Stimulated activated CD8-positive, alpha-beta memory T cell treated with anti-CD3 and anti-CD28 coated beads, Interleukin-12 subunit alpha, Interleukin-12 subunit beta, amount 100 ng/mL, for 1 hour (primary cell): ENCODE results near the gene DHRS13.
"Not testable (repeated sequence)": the region's sequence is repeated elsewhere in the genome, so short reads cannot be mapped to it uniquely, and the experiment has no call there.

ENCODE experiments used
- DNase-seq: peaks from one replicate; pipeline ENCODE4 v3.0.0-alpha.2; 2020; ENCODE audit warnings: low read depth

The DHRS13 gene

DNA sequence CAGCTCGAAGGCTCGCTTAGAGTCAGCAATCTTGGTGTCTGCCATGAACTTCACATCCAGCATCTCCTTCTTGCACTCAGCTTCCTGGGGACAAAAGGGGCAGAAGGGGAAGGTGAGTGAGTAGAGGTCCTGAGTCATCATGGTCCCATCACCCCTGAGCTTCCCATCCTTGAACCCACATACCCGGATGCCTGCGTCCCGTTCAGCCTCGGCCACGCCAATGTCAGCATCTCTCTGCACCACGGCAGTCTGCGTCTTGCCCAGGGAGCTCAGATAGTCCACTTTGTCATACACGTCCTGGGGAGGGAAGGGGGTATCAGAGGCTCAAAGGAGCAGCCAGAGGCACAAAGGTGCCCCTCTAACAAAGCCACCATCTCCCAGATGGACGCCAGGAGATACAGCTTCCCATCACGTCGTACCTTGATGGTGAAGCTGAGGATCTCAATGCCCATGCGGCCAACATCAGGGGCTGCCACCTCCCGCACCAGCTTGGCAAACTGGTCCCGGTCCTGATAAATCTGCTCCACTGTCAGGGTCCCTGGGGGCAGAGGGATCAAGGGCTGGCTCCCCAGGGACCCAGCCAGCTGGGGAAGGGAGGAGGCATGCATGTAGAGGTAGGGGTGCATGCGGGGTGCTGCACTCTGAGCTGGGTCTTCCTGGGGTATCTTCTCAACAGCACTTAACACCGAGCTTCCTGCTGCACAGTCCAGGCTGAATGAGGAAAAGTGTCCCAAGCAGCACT, 20.6 kb downstream of the DHRS13 start:
- no peak for DNase-seq

DNA sequence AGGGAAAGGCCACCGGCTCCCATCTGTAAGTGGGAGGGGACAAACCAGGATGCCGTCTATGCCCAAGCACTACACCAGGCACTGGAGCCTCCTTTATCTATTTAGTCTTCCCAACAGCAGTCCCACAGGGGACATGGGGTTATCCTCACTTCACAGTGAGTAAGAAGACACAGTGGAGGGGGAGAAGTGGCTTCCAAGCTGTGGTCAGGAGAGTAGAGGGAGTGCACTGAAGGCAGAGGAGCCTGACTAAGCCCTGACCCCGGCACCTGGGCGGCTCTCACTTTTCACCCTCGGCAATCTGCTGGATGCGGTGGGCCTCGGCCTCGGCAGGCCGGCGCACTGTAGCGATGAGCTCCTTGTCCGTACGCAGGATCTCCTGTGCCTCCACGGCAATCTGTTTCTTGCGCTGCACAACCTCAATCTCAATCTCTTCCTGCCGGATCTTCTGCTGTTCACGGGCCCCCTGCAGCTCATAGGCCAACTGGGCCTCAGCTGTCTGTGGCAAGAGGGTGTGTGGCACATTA, 21.3 kb downstream of the DHRS13 start:
- DNase-seq: no peak

DNA sequence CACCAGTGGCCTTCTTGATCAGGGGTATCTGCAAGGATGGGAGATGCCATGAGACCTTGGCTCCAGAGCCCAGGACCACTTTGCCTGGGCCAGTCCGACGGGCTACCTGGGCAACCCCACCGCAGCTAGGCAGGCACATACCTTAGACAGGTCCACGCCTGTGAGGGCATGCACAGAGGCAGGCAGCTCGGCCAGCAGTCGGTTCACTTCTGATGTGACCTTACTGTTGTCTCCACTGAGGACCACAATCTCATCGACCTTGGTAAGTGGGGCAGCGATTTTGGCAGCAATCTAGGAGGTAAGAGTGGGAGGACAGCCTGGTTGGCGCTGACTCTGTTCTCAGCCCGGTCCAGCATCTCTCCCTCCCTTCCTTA, 22.3 kb downstream of the DHRS13 start:
- DNase-seq: no peak

DNA sequence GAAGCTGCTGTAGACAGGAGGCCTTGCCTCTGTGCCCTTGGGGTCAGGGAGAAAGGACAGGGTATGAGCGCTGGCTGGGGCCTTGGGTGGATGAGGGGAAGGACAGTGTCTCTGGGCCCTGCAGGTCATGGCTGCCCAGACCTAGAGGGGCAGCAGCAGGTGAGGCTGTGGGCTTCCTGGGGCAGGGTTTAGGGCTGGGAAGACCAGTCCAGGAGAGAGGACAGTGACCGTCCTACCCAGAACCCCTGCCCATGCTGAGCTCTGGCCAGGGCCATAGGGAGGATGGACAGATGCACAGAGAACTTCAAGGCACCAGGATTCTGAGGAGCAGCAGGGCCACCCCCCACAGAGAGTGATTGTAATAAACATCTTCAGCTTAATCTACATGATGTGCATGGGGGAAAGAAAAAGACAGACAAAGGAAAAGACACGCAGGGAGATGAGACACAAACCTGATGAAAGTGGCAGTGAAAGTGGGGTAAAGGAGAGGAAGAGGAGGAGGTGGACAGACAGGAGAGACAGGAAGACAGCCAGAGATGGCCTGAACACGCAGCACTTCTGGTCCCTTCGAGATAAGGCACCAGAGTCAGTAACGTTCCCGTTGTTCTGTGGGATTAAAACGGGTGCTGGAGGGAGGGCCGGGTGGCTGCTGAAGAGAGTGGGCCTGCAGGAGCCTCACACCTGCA, 22.9 kb downstream of the DHRS13 start:
- no peak for DNase-seq

DNA sequence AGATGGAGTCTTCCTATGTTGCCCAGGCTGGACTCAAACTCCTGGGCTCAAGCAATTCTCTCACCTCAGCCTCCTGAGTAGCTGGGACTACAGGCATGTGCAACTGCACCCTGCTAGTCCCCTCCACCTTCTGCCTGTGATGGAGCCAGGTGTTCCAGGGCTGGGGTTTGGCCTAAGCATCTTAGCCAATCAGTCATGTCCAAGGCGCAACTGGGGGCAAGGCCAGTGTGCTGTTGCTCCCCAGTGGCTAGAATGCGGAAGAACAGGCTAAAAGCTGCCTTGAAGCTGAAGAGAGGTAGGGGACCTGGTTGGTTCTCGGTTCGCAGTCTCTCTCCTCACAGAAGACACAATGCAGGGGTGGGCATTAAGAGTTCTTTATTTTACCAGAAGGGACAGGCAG, 23.9 kb downstream of the DHRS13 start:
- DNase-seq: no peak

DNA sequence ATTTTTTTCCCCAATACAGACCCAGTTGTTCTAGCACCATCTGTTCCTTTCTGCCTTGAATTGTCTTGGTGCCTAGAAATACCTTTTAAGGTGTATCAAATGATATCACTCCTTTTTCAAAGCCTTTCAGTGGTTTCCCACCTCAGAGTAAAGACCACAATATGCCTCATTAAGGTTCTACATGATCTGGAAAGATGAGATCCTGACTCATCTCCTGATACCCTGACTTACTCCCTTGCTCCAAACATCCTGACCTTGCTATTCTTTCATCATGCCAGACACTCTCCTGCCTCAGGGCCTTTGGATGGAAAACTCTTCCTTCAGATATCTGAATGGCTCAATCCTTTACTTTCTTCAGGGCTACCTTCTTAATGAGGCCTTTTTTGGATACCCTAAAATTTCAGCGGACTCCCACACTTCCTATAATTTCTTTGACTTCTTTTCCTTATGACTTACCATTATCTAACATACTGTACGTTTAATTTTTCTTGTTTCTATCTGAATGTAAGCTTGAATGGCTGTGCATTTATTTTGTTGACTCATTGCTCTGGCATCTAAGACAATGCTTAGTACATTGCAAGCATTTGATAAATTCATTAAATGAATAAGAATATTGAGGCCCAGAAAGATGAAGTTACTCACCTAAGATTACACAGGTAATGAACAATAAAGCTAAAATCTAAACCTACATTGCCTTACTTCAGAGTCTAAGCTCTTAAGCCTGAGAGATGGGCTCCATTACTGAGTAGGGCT, 24.5 kb downstream of the DHRS13 start:
- DNase-seq: no peak

DNA sequence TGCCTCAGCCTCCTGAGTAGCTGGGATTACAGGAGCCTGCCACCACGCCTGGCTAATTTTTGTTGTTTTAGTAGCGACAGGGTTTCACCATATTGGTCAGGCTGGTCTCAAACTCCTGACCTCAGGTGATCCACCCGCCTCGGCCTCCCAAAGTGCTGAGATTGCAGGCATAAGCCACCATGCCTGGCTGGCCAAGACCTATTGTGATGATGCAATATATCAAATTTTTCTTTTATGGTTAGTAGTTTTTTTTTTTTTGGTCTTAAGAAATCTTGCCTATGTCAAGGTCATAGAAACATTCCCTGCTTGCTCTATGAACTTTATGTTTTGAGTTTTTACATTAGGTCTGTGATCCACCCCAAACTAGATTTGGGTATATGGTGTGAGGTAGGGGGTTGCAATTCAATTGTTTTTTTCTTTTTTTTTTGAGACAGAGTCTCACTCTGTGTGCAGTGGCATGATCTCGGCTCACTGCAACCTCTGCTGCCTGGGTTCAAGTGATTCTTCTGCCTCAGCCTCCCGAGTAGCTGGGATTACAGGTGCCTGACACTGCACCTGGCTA, 25.6 kb downstream of the DHRS13 start:
- DNase-seq: not testable (repeated sequence)

DNA sequence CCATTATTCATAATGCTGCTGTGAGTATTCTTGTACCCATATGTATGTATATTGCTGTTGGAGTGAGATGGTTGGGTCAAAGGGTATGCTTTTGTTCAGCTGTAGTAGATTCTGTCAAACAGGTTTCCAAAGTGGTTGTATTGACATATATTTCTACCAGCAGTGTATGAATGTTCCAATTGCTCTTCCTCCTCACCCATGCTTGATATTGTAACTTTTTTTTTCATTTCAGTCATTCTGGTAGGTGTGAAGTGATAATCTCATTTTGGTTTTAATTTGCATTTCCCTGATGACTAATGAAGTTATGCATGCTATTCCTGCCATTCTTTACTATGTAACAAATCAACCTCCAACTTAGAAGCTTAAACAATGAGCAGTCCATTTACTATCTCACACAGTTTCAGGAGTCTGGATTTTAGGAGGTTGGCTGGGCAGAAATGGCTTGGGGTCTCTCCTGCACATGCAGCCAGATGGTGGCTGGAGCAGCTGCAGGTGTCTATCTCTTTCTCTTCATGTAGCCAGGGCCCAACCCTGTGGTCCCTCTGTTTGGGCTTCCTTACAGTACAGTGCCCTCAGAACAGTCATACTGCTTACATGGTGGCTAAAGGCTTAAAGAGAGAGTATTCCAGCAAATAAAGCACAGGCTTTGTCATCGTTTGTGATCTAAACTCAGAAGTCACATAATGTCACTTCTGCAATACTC, 26.9 kb downstream of the DHRS13 start:
- DNase-seq: no peak

DNA sequence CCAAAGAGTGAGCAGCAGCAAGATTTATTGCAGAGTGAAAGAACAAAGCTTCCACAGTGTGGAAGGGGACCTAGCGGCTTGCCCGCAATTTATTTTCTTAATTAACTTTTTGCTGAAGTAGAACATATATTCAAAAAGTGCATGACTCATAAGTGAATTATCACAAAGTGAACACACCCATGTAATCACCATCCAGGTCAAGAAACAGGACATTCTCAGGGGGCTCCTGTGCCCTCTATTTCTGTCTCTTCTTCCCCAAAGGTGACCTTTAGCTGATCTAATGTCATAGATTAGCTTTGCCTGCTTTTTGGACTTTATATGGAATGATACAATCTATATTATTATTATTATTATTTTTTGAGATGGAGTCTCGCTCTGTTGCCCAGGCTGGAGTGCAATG, 28.1 kb downstream of the DHRS13 start:
- DNase-seq: no peak

DNA sequence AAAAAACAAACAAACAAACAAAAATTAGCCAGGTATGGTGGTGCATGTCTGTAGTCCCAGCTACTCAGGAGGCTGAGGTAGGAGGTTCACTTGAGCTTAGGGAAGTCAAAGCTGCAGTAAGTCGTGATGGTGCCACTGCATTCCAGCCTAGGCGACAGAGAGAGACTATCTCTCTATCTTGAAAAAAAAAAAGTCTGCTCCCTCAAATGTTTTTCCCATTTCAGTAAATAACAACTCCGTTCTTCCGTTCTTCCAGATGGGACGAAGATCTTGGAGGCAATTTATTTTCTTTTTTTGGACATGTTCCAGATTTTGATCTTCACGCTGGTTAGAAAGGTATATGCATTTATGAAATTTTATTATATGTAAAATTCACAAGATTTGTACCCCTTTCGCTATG, 29.0 kb downstream of the DHRS13 start:
- no peak for DNase-seq

DNA sequence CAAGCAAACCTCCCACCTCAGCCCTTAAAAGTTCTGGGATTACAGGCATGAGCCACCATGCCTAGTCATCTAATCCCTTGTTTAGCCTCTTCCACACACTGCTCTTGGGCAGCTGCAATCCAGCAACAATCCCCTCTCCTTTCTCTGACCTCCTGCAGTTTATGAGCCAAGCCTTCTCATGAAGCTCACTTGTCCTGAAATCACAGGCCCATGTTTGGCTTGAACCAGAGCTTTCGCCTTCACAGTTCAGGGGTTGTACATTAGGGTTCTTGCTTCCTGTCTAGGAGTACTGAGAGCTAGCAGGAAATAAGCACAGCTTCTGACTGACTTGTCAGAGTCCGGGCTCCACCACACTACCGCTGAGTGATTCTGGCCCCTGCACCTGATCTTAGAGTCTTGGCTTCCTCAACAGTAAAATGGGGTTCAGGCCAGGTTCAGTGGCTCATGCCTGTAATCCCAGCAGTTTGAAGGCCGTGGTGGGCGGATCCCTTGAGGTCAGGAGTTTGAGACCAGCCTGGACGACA, 31.8 kb downstream of the DHRS13 start:
- no peak for DNase-seq

DNA sequence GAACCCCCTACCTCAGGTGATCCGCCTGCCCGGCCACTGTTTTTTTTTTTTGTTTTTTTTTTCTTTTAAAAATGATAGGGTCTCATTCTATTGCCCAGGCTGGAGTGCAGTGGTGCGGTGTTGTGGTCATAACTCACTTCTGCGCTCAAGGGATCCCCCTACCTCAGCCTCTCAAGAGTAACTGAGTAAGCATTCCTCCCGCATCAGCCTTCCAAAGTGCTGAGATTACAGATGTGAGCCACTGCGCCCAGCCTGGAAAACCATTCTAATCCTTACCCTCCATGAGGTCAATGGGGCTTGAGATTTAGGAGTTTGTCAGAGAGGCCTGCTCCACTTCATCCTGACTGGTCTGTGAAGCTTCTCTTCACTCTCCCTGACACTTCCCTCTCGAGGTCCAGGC, 35.6 kb downstream of the DHRS13 start:
- DNase-seq: no peak

DNA sequence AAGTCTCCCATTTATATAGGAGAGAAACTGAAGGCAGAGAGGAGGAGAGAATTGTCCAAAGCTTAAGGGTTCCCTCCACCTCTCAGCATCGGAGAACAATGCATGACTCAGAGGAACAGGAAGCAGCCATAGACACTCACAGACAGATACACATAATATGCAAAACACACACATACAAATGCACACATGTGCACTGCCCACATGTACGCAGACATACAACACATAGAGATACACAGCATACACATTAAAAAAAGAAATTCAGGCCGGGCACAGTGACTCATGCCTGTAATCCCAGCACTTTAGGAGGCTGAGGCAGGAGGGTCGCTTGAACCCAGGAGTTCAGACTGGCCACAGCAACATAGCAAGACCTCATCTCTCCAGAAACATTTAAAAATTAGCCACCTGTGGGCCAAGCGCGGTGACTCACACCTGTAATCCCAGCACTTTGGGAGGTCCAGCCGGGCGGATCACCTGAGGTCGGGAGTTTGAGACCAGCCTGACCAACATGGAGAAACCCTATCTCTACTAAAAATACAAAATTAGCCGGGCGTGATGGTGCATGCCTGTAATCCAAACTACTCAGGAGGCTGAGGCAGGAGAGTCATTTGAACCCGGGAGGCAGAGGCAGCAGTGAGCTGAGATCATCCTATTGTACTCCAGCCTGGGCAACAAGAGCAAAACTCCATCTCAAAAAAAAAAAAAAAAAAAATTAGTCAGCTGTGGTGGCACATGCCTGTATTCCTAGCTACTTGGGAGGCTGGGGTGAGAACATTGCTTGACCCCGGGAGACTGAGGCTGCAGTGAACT, 36.7 kb downstream of the DHRS13 start:
- DNase-seq: no peak

DNA sequence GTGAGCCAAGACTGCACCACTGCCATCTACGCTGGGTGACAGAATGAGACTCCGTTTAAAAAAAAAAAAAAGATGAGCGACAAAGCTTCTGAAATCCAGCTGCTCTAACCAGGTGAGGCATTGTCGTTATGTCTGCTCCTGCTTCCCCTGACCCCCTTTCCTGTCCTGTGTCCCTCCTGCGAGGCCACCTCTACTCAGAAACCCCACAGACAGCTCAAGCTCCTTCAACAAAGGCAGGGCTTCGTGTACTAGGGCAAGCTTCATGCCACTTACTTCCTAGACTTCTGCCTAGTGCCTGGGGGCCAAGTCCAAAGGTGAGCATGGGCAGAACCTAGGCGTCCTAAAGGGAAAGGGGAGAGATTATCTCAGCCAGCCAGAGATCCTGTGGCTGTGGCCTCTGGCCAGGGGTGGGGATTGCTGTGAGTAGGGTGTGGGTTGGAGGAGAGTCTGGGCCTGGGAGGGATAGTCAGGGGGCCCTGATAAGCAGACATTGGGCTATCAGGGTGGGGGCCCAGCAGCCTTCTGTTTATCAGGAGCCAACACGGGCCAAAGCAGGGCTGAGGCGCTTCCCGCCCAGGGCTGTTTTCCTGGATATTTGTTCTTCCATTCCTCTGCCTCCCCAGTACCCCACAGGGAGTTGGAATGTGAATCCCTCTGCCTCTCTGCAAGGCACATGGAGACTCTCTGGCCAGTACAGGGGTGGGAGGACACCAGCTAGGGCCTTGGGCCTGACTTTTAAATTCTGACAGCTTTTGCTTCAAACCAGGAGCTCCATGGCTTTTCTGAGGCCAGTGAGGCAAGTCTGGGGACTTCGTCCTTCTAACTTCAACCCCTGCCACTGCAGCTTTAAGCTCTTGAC, 37.7 kb downstream of the DHRS13 start:
- no peak for DNase-seq

DNA sequence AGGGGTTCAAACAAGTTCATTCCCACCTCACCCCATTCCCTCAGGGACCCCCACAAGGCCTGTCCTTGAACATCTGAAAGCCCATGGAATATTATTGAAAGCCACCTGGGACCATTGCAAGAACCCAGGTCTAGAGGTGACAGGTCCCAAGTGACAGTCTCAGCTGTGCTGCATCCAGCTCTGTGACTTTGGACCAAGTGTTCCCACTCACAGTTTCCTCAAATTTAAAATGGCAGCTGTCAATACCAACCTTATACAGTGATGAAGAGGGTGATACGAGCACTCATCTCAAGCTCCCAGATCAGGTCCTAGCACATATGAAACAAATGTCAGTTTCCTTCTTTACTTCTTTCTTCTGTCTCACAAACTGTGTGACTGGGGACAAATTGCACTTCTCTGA, 38.9 kb downstream of the DHRS13 start:
- DNase-seq: no peak

DNA sequence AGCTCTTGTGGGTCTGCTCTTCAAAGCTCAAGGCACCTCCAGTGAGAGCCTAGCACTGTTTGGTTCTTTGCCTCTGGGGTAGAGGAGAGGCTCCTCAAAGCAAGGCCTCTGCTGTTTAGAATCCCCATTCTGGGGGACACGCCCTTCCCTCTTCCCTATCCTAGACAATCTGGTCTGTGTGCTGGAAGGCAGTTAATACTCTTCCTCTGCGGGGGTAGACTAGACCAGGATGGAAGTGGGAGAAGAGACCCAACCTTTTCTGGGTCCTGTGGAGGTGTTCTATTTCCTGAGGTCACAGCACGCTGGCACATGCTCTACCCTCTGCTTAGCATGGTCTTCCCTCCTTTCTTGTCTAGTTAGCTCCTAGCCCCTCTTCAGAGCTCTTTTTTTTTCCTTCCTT, 40.3 kb downstream of the DHRS13 start:
- no peak for DNase-seq

DNA sequence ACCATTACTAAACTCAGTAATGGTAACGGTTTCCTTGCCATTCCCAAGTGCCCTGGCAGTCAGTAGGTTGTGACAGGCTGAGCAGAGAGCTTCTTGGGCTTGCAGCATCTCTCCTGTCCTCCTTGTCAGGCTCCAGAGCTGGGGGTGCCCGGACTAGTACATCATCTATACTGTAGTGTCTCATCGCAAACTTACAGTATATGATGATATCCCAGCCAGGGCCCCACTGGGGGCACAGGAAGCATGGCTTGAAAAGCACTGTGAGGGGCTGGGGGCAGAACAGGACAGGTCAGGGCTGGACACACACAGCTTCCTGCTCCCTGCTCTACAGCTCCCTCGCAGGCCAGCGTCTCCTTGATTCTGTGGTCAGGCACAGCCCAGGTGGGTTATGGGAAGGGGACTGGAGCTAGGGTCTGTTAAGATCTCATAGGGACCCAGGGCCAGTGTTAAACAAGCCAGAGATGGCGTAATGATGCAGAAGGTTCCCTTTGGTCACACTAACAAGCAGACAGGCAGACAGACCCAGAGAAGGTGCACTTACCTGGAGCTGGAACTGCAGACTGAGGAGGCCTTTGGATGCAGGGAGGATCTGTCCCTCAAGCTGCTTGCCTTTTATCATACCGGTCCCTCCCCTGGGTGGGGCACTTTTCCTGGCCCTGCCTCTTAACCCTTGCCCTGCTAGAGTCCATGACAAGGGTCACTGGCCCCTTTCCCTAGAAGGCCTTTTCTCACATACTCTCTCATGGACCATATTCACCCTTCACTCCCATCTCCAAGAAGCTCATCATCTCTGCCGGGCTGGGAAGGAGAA, 41.3 kb downstream of the DHRS13 start:
- DNase-seq: no peak

DNA sequence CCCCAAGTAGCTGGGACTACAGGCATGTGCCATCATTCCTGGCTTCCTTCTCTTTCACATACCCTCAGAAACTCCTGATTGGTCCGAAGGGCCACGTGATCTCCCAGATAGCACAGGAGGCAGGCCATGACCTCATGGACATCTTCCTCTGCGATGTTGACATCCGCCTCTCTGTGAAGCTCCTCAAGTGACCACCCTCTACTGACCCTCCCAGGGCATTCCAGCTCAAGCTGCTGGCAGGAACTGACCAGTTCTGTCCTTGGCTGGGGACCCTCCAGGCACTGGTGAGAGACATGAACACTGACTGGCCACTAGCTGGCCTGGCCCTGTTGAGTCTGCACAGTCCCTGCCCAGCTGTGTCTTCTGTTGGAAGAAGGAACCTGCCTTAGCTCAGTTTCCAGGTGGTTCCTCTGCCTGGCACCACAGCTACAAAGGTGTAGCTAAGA, 42.5 kb downstream of the DHRS13 start:
- DNase-seq: no peak

DNA sequence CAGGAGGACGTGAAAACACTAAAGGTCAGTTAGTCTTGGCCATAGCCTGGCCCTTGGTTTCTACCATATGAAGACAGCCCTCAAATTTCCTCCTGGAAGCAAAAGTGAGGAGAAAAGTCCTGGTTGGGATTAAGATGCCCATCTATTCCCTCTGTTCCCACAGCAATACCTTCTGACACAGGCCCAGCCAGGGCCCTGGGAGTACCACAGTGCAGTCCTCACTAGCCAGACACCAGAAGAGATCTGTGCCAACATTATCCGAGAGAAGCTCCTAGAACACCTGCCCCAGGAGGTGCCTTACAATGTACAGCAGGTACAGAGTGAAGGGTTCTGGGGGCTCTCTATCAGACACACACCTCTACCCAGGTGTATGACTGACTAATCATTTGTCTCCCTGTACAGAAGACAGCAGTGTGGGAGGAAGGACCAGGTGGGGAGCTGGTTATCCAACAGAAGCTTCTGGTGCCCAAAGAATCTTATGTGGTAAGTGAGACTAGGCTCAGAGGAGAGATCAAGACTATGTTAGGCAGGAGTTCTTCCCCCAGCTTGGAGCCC, 44.0 kb downstream of the DHRS13 start:
- no peak for DNase-seq
